Fibroblast of skin of back (primary cell): ENCODE data around the gene NDUFA6.
"Not testable (repeated sequence)": the region's sequence is repeated elsewhere in the genome, so short reads cannot be mapped to it uniquely, and the experiment has no call there.

Experiments used
- DNase-seq: peaks from one replicate; pipeline ENCODE4 v3.0.0-alpha.2; 2013

The NDUFA6 gene

GRCh38 chr22:42112793-42113192 lies 22.2 kb upstream of the NDUFA6 start:
- not testable (repeated sequence) for DNase-seq

GRCh38 chr22:42111798-42112197 lies 21.2 kb upstream of the NDUFA6 start:
- no peak for DNase-seq

DNA sequence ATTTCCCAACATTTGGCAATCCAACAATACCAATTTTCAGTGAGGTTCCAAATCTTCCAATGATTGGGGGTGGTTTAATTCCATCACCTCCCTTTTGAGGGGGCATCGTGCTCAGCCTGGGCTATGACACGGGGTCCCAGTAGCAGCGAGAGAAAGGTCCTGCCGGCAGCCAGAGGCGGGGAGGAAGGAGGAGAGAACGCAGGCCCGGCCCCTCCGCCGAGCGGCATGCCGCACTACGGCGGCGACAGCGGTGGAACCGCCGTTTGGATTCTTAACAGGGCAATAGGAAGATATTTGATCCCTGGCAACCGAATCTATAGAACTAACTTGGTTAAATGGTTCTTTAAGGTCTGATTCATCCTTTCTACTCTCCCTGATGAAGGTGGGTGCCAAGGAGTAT lies 18.3 kb upstream of the NDUFA6 start:
- DNase-seq: no peak

DNA sequence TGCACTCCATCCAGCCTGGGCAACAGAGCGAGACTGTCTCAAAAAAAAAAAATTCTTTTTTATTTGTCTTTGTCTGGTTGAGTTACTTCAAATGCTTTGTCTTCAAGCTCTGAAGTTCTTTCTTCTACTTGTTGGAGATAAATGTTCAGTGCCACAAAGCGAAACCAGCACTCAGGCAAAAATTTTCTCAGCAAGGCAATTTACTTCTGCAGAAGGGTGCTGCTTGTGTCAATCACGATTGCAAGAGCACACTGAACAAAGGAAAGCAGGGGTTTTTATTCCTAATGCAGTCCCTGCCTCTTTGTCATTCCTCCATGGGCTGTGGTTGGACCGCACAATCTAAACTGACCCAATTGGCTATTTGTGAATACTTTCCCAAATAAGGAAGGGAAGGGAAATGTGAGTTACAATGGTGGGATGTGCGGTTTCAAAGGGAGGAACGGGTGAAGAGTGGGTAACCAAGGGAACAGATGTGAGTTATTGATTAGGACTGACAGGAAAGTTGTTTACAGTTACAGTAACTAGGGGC lies 13.8 kb upstream of the NDUFA6 start:
- not testable (repeated sequence) for DNase-seq

DNA sequence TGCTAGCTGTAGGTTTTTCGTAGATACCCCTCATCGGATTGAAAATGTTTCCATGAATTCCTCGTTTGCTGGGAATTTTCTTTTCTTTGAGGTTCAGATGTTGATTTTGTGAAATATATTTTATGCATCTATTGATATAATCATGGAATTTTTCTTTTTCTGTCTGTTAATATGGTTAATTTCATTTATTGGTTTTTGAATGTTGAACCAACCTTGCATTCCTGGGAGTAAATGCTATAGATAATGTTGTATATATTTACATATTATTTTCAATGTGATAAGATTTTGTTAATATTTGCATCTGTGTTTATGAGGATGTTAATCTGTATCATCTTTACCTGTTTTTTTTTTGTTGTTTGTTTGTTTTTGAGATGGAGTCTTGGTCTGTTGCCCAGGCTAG lies 10.6 kb upstream of the NDUFA6 start:
- no peak for DNase-seq

- DNase-seq: no peak
These were observed 847 bp upstream of the NDUFA6 start for GRCh38 chr22:42091455-42091782.

DNA sequence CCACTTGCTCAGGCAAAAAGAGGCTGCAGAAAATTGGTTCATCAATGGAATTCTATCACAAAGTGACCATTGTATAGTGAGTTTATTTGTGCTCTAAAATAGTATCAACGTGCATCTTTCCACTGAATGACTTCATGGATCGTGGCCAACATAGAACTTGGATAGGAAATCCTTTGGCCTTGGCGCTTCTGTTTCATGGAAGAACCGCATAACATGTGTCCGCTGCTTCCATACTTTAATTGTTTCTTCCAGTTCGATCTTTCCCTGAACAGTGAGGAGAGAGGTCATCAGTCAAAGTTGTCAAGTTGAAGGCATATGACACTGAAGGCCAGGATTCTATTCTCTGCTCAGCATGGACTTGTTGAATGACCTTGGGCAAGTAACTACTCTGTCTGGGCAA lies 4.5 kb downstream of the NDUFA6 start:
- no peak for DNase-seq

- no peak for DNase-seq
These were observed 5.7 kb downstream of the NDUFA6 start for GRCh38 chr22:42084874-42085273.

GRCh38 chr22:42083119-42083518 lies 7.5 kb downstream of the NDUFA6 start:
- no peak for DNase-seq

GRCh38 chr22:42080287-42080686 lies 10.3 kb downstream of the NDUFA6 start:
- DNase-seq: peak; percentile 51

- DNase-seq: peak; percentile 98
These were observed 11.0 kb downstream of the NDUFA6 start, which contains the start of gene SMDT1 for GRCh38 chr22:42079319-42080251. TSS of gene SMDT1 (plus strand) at chr22:42079700. CDS start at chr22:42079769, 69 bp downstream.

DNA sequence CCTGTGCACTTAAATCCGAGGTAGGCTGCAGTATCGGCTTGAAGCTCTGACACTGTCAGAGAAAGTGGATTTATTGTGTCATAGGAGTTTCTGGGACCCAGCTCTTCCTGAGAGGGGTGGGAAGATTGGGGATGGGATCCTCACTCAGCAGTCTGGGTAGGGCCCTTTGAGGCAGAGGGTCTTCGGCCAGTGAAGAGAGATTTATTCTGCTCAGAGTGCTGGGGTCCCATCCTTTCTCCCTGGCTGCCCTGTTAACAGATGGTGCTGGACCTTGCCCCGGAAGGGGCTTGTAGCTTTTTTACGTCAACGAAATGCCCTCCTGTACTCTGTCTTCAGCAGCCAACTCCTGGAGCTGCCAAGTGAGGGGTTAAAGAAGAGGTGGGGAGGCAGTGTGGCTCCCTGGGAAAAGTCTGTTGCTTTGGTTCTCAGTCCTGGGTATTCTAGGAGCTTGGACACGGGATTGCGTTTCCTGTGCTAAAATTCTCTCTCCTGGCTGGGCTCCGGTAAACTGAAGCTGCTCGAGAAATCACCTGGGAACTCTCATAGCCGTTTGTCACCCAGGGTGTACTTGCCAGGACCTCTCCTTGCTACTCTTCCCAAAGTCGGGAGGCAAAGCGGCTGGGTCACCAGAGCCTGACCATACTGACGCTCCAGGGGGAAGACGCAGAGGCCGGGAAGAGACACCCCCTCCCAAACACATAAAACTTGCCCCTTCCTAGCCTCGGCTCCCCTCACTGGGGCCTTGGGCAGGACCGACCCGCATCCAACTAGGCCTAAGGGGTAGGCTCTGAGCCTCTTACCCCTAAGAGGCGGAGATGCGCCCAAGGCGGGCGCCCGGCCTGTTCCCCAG lies 11.9 kb downstream of the NDUFA6 start:
- DNase-seq: no peak

DNA sequence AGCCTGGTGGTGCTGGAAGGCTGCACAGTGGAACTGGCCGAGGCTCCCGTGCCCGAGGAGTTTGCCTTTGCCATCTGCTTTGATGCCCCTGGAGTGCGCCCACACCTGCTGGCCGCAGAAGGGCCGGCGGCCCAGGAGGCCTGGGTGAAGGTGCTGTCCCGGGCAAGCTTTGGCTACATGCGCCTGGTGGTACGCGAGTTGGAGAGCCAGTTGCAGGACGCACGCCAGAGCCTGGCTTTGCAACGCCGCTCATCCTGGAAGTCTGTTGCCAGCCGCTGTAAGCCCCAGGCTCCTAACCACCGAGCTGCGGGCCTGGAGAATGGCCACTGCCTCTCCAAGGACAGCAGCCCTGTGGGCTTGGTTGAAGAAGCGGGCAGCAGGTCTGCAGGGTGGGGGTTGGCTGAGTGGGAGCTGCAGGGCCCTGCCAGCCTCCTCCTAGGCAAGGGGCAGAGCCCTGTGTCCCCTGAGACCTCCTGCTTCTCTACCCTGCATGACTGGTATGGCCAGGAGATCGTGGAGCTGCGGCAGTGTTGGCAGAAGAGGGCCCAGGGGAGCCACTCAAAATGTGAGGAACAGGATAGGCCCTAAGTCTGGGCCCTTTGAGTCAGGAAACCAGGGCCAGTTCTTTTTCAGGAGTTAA lies 13.0 kb downstream of the NDUFA6 start:
- DNase-seq: no peak

GRCh38 chr22:42076764-42077485 lies 13.6 kb downstream of the NDUFA6 start:
- no peak for DNase-seq

DNA sequence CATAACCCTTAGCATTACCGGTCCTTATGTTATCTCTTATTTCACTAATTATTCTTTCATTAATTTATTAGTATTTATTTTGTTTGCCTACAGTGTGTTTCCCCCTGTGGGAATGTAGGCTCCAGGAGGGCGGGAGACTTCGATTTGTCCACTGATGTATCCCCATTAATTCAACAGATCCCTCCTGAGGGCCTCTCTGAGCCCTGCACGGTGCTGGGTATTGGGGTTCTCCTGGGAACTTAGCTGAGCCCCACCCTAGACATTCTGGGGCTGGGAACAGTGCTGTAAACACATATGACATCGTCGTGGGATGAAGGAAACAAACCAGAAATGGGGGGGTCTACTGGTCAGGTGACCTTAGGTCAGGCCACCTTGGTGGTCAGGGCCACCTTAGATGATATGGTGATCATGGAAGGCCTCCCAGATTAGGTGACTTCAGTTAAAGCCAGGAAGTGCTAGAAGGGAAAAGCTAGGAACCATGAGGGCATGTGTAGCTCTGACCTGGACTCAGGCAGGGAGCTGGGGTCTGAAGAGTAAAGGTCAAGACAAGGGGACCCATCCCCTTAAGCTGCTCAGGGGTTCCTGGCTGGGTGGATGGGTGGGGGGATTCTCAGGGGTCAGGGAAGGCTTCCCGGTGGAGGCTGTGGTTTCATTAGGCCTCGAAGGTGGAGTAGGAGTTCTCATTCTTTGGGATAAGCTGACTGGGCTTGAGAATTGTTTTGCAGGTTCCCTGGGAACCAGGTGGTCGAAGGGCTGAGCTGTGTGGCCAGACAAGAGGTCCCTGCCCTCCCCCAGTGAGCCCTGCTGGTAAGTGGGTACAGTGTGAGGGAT lies 15.5 kb downstream of the NDUFA6 start:
- no peak for DNase-seq

GRCh38 chr22:42074132-42074811 lies 16.3 kb downstream of the NDUFA6 start, which contains the start of gene PHETA2:
TSS of gene PHETA2 (plus strand) at chr22:42074248. CDS start at chr22:42077294, 3,046 bp downstream.
- peak; percentile 65 for DNase-seq

DNA sequence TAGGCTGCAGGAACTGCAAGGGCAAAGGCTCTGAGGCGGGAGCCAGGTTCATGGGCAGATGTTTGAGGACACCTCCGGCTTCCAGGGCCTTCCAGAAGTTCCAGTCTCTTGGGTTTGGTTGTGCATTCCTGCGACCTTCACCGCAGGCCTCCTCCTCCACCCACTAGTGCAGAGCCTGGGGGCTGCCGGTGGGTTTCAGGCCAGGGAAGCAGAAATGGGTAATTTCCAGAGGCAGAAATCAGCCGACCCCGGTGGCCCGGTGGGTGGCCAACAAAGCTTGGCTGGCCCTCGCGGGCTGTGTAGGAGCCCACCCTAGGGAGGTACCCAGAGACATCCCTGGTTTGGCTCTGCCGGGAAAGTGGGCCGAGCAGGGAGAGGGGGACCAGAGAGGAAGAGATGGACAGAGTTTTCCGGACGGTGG lies 16.9 kb downstream of the NDUFA6 start:
- no peak for DNase-seq

DNA sequence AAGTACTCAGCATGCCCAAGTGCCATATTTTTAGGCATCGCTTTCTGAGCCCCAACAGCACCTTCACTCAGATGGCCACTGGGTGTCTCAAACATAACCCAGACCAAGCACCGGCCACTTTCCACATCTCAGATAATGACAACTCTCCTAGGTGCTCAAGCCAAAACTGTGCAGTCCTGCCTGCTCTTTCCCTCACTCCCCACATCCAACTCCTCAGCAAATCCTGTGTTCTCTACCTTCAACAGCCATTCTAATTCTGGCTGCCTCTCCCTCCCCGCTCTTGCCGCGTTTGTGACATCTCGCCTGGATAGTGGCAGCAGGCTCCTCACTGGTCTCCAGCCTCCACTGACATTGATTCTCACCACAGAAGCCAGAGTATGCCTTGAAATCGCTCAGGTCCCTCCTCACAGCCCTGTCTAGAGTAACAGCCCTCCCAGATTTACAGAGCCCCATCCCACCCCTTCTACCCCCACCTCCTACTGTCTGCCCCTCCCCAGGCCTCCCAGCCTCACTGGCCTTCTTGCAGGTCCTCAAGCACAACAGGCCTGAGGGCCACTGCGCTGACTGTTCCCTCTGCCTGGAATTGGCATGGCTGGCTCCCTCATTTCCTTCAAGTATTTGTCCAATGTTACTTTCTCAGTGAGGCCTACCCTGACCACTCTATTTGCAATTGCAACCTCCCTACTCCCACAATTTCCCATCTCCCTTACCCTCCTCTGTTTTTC lies 17.8 kb downstream of the NDUFA6 start:
- no peak for DNase-seq

DNA sequence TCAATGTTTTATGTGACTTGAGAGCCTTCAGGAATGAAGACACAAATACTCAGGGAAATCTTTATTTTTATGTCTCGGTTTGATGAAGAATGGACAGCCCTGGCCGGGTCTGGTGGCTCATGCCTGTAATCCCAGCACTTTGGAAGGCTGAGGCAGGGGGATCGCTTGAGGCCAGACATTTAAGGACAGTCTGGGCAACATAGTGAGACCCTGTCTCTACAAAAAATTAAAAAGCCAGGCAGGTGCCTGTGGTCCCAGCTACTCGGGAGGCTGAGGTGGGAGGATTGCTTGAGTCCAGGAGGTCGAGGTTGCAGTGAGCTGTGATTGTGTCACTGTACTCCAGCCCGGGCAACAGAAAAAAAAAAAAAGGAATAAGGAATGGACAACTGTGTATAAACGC lies 19.1 kb downstream of the NDUFA6 start:
- DNase-seq: not testable (repeated sequence)
